A204.1 (cell line): ENCODE measurements around the gene HCN3.
A peak's percentile ranks its signal among the peaks of the same experiment; 100 is the strongest.
"Not testable (repeated sequence)": the region's sequence is repeated elsewhere in the genome, so short reads cannot be mapped to it uniquely, and the experiment has no call there.

ENCODE experiments used
- FAIRE-seq: peaks from 2 replicates; lab custom pipeline; 2012; peaks lifted over from hg19 to GRCh38; lab: Jason Lieb, UNC

Gene HCN3

GRCh38 chr1:155277070-155277901, at the start of gene HCN3:
Gene HCN3 (plus strand): TSS chr1:155277463. CDS start chr1:155277591, 128 bp downstream.
- no peak for FAIRE-seq

- FAIRE-seq: no peak
Observed at GRCh38 chr1:155228096-155228427, 49.2 kb upstream of the HCN3 start.

GRCh38 chr1:155231302-155231701, 46.0 kb upstream of the HCN3 start:
- FAIRE-seq: not testable (repeated sequence)

- not testable (repeated sequence) for FAIRE-seq
Observed at GRCh38 chr1:155232001-155232978, 45.0 kb upstream of the HCN3 start.

- not testable (repeated sequence) for FAIRE-seq
Observed at GRCh38 chr1:155233502-155233901, 43.8 kb upstream of the HCN3 start.

GRCh38 chr1:155235375-155235774, 41.9 kb upstream of the HCN3 start:
- FAIRE-seq: not testable (repeated sequence)

GRCh38 chr1:155236451-155236850, 40.8 kb upstream of the HCN3 start:
- no peak for FAIRE-seq

GRCh38 chr1:155241069-155241679, 36.1 kb upstream of the HCN3 start:
- FAIRE-seq: no peak

GRCh38 chr1:155241841-155242264, 35.4 kb upstream of the HCN3 start:
- no peak for FAIRE-seq

GRCh38 chr1:155242805-155243358, 34.4 kb upstream of the HCN3 start:
- FAIRE-seq: no peak

- FAIRE-seq: peak; percentile 84
Observed at GRCh38 chr1:155244368-155245162, 32.7 kb upstream of the HCN3 start.

GRCh38 chr1:155245163-155245524, 32.1 kb upstream of the HCN3 start:
- no peak for FAIRE-seq

GRCh38 chr1:155246796-155247195, 30.5 kb upstream of the HCN3 start:
- not testable (repeated sequence) for FAIRE-seq

- no peak for FAIRE-seq
Observed at GRCh38 chr1:155247667-155248553, 29.4 kb upstream of the HCN3 start.

- no peak for FAIRE-seq
Observed at GRCh38 chr1:155250246-155250632, 27.0 kb upstream of the HCN3 start.

- no peak for FAIRE-seq
Observed at GRCh38 chr1:155250633-155251449, 26.4 kb upstream of the HCN3 start.

GRCh38 chr1:155251566-155251965, 25.7 kb upstream of the HCN3 start:
- no peak for FAIRE-seq

GRCh38 chr1:155253208-155253607, 24.1 kb upstream of the HCN3 start:
- FAIRE-seq: no peak

- FAIRE-seq: no peak
Observed at GRCh38 chr1:155253797-155254196, 23.5 kb upstream of the HCN3 start.
